ENCODE measurements around the gene PLCL1.

DNA sequence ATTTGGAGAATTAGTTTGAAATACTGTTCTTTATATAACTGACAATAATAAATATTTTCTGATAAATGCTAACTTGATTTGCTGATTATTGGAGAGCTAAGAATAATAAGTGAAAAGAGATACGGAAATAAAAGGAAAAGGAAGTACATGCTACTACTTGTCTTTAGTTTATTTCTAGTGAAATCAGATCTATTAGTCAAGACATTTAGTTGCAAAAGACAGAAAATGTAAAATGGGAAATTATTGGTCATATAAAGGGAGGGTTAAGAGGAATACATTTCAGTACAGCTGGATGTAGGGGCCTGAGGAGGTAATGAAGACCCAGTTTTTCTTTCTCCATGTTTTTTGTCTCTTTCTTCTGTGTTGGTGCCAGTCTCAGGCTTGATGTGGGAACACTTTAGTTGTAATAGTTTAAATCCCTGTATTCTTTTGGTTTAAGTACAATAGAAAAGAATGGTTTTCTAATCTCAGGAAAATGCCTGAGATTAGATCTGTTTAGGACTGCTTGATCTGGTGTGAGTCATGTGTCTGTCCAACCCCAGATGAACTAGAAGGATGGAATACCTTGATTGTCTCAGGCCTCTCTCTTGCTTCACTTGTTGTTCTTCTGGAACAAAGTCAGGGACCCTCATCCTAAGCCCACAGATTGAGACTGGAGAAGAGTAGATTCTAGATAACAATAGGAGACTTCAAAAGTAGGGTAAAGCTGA, 58.0 kb downstream of the PLCL1 start:
- TF ChIP-seq, protein P1, sequence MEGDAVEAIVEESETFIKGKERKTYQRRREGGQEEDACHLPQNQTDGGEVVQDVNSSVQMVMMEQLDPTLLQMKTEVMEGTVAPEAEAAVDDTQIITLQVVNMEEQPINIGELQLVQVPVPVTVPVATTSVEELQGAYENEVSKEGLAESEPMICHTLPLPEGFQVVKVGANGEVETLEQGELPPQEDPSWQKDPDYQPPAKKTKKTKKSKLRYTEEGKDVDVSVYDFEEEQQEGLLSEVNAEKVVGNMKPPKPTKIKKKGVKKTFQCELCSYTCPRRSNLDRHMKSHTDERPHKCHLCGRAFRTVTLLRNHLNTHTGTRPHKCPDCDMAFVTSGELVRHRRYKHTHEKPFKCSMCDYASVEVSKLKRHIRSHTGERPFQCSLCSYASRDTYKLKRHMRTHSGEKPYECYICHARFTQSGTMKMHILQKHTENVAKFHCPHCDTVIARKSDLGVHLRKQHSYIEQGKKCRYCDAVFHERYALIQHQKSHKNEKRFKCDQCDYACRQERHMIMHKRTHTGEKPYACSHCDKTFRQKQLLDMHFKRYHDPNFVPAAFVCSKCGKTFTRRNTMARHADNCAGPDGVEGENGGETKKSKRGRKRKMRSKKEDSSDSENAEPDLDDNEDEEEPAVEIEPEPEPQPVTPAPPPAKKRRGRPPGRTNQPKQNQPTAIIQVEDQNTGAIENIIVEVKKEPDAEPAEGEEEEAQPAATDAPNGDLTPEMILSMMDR (conservative IDR thresholded peaks at IDR 0.05 in 1 of 2, IDR thresholded peaks at IDR 0.05 in 1 of 2; ENCODE audit: extremely low read depth in 1 of 2, insufficient read depth in 1 of 2, low read depth in 1 of 2, low read length in 2 of 2) = no peak
- TF ChIP-seq EZH2 (IDR thresholded peaks at IDR 0.05; ENCODE audit: borderline replicate concordance, low read length) = no peak
